ENCODE results near the gene KRT32.

DNA sequence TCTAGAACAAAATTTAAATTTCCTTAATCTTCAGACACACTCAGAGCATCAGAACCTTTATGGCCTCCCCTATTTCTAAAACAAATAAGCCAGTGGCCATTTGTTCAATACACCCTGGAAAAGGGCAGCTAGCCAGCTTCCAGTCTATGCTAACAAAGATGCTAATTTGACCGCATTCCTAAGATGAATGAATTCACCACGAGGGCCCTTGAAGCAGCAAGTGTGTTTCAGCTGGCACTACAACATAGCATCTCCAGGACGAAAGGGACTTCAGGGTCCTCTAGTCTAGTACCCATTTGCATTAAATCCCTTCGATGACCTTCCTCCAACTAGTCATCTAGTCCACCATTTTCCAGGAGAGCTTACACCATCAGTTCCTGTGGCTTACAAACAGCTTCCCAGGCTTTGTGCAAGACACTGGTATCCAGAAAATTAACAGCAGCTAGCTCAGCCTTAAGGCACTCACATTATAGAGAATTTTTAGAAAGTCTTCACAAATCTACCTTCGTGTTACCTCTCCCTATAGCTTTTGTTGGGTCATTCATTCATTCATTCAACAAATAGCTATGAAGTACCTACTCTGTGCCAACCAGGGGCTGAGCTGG, 53.7 kb downstream of the KRT32 start:
- TF ChIP-seq CTCF (IDR thresholded peaks at IDR 0.05): no peak
- TF ChIP-seq POLR2A (IDR thresholded peaks at IDR 0.05): no peak

Measured in lower leg skin (tissue), 3 donors.